Keratinocyte (primary cell): ENCODE measurements around the gene SHROOM1. TPM values are rescaled to one million over a fixed set of nuclear protein-coding genes. Genes with fewer than 3 reads are reported as not detected.

Experiments
- DNase-seq: peaks from one replicate; pipeline ENCODE4 v3.0.0-alpha.2; 2011; ENCODE audit warnings: low read depth, missing footprints, low spot score
- FAIRE-seq: peaks from 2 replicates; lab custom pipeline; 2011; peaks lifted over from hg19 to GRCh38; lab: Jason Lieb, UNC
- H2AFZ ChIP-seq: 2 replicates; pipeline ENCODE4 v1.6.0; 2012; ENCODE audit warnings: low read length, control low read depth, inconsistent platforms; ENCODE audit not compliant: control insufficient read depth
- H3K27ac ChIP-seq: 2 replicates; pipeline ENCODE4 v1.5.1; 2011; ENCODE audit warnings: low read length; ENCODE audit not compliant: control insufficient read depth, insufficient read depth
- H3K27me3 ChIP-seq: 3 replicates; pipeline ENCODE4 v1.6.0; 2011; ENCODE audit warnings: low read length; ENCODE audit not compliant: control insufficient read depth, insufficient read depth; ENCODE audit errors: extremely low read depth
- H3K36me3 ChIP-seq, 2 experiments: 2 replicates in 1 of 2; 3 replicates in 1 of 2; pipeline ENCODE4 v1.5.1; 2011; ENCODE audit warnings: low read length in 2 of 2, mild to moderate bottlenecking in 1 of 2; ENCODE audit not compliant: control insufficient read depth in 2 of 2, insufficient read depth in 2 of 2; ENCODE audit errors: extremely low read depth in 1 of 2
- H3K4me1 ChIP-seq: 3 replicates; pipeline ENCODE4 v1.5.1; 2011; ENCODE audit warnings: low read length; ENCODE audit not compliant: control insufficient read depth, insufficient read depth; ENCODE audit errors: extremely low read depth
- H3K4me2 ChIP-seq: 3 replicates; pipeline ENCODE4 v1.6.0; 2011; ENCODE audit warnings: low read depth, low read length; ENCODE audit not compliant: control insufficient read depth, insufficient read depth; ENCODE audit errors: extremely low read depth
- H3K4me3 ChIP-seq, 3 experiments: fragments of 200-600 bp in 1 of 3; sonication (generic) in 1 of 3; 2 replicates in 2 of 3; 3 replicates in 1 of 3; pipeline ENCODE4 v1.5.1; 2011 to 2016; ENCODE audit warnings: low read length in 3 of 3, mild to moderate bottlenecking in 3 of 3, control low read depth in 2 of 3, inconsistent platforms in 1 of 3, low read depth in 1 of 3, mixed read lengths in 1 of 3, mixed run types in 1 of 3, moderate library complexity in 1 of 3; ENCODE audit not compliant: control insufficient read depth in 2 of 3, insufficient read depth in 2 of 3; ENCODE audit errors: extremely low read depth in 1 of 3
- H3K79me2 ChIP-seq: 2 replicates; pipeline ENCODE4 v1.6.0; 2012; ENCODE audit warnings: low read length; ENCODE audit not compliant: control insufficient read depth, insufficient read depth
- H3K9ac ChIP-seq: 3 replicates; pipeline ENCODE4 v1.6.0; 2011; ENCODE audit warnings: low read length; ENCODE audit not compliant: control insufficient read depth, insufficient read depth; ENCODE audit errors: extremely low read depth
- H3K9me1 ChIP-seq: 3 replicates; pipeline ENCODE4 v1.6.0; 2011; ENCODE audit warnings: low read length; ENCODE audit not compliant: control insufficient read depth, insufficient read depth; ENCODE audit errors: extremely low read depth
- H3K9me3 ChIP-seq: 2 replicates; pipeline ENCODE4 v1.5.1; 2012; ENCODE audit warnings: low read depth, low read length; ENCODE audit not compliant: control insufficient read depth
- H4K20me1 ChIP-seq: 3 replicates; pipeline ENCODE4 v1.6.0; 2011; ENCODE audit warnings: low read length; ENCODE audit not compliant: control insufficient read depth, insufficient read depth; ENCODE audit errors: extremely low read depth
- EZH2 ChIP-seq: IDR thresholded peaks from one replicate; pipeline ENCODE4 v1.6.1; 2012; ENCODE audit warnings: inconsistent platforms, mild to moderate bottlenecking, low read length, moderate library complexity
- dilution Hi-C: fragments of 300-500 bp; cut with MboI; formaldehyde crosslinking; loops from one replicate; pipeline ENCODE4 v1.7.0; 2020; ENCODE audit warnings: low sequenced_read_pairs; ENCODE audit not compliant: extremely low pct_ligation_motif_present
- polyA plus RNA-seq, 5 experiments: library from polyadenylated mRNA; depleted of rRNA in 3 of 5; stranded (reverse) in 3 of 5; stranded (forward) in 1 of 5; unstranded in 1 of 5; fragments of >200 nt; gene quantifications; 1 replicate in 1 of 5; 2 replicates in 3 of 5; 3 replicates in 1 of 5; pipeline versions ENCODE4 v1.2.1 to v1.2.3, GENCODE V29; 2011 to 2012; ENCODE audit warnings: missing spikeins in 2 of 5, low read depth in 1 of 5, low replicate concordance in 1 of 5
- TF ChIP-seq, protein P1 (sequence below), 3 experiments: IDR thresholded peaks in 1 of 3; conservative IDR thresholded peaks in 1 of 3; optimal IDR thresholded peaks in 1 of 3; 2 replicates in 2 of 3; 3 replicates in 1 of 3; pipeline versions ENCODE3 to v1.5.1; 2011; ENCODE audit warnings: low read length in 3 of 3, mild to moderate bottlenecking in 3 of 3, moderate library complexity in 2 of 3, control low read depth in 1 of 3, inconsistent platforms in 1 of 3; ENCODE audit not compliant: insufficient read depth in 2 of 3; ENCODE audit errors: extremely low read depth in 1 of 3

SHROOM1 gene
- polyA plus RNA-seq, 1 donor (not counting 4 experiments of a cell fraction or from before 2014, with no cell fraction given), result 0.25 TPM

DNA sequence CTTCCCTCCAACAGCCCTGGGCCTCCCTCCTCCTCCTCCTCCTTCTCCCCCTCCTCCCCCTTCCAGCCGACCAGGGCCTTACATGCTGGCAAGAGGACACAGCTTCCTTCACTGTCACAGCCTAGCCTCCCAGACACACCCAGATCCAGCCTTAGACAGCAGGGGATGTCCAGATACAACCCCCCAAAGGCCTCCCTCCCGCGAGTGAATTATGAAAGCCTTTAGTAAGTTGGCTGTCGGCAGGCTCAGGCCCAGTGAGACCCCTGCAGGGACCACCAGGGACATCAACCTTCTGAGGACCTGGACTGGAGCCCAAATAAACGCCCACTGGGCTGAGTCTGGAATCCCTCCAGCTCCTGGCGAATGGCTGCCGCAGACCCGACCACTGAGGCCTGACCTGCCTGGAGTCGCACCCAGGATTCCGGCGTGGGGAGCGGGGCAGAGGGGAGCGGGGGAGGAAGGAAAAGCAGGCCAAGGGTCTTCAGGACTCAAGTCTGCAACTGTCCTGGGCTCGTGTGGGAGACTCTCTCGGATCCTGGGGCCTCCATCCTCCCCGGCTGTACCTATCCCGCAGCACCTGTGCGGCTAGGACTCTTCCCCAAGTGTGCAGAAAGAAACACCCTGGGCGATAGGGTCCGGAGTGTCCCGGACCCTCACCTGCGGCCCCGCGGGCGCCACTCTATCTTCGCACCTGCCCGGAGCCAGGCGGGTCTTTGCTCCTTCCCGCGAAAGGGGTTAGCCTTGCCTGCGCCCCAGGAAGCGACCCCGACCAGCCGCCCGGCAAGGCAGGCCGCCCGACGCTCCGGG is 54.1 kb downstream of the SHROOM1 start:
- H3K79me2 ChIP-seq, result peaks cover 42% of the 10 kb centered on the region
- H4K20me1 ChIP-seq, result no peaks in the 10 kb centered on the region
- TF ChIP-seq, protein P1, sequence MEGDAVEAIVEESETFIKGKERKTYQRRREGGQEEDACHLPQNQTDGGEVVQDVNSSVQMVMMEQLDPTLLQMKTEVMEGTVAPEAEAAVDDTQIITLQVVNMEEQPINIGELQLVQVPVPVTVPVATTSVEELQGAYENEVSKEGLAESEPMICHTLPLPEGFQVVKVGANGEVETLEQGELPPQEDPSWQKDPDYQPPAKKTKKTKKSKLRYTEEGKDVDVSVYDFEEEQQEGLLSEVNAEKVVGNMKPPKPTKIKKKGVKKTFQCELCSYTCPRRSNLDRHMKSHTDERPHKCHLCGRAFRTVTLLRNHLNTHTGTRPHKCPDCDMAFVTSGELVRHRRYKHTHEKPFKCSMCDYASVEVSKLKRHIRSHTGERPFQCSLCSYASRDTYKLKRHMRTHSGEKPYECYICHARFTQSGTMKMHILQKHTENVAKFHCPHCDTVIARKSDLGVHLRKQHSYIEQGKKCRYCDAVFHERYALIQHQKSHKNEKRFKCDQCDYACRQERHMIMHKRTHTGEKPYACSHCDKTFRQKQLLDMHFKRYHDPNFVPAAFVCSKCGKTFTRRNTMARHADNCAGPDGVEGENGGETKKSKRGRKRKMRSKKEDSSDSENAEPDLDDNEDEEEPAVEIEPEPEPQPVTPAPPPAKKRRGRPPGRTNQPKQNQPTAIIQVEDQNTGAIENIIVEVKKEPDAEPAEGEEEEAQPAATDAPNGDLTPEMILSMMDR (optimal IDR thresholded peaks at IDR 0.05 in 1 of 3, IDR thresholded peaks at IDR 0.05 in 1 of 3, conservative IDR thresholded peaks at IDR 0.05 in 1 of 3; ENCODE audit: extremely low read depth in 1 of 3, insufficient read depth in 2 of 3, low read length in 3 of 3), result no peak
- TF ChIP-seq EZH2, result no peak
- H3K9me1 ChIP-seq, result peaks cover 2% of the 10 kb centered on the region
- peak overlapping the region; percentile 69 to 80 (median 69) for H3K4me3 ChIP-seq
- peaks cover 23% of the 10 kb centered on the region for H3K4me1 ChIP-seq
- no peak overlapping the region for H3K27ac ChIP-seq
- no peaks in the 10 kb centered on the region for H3K9me3 ChIP-seq
- no peak for DNase-seq
- peak overlapping the region; percentile 43 for H3K9ac ChIP-seq
- H3K27me3 ChIP-seq, result no peaks in the 10 kb centered on the region
- H3K36me3 ChIP-seq, result peaks cover 0 to 7% of the 10 kb centered on the region in 2 experiments
- dilution Hi-C loops, result no loop called here
- H3K4me2 ChIP-seq, result peak overlapping the region; percentile 78
- FAIRE-seq, result no peak
- H2AFZ ChIP-seq, result peak overlapping the region; percentile 27

DNA sequence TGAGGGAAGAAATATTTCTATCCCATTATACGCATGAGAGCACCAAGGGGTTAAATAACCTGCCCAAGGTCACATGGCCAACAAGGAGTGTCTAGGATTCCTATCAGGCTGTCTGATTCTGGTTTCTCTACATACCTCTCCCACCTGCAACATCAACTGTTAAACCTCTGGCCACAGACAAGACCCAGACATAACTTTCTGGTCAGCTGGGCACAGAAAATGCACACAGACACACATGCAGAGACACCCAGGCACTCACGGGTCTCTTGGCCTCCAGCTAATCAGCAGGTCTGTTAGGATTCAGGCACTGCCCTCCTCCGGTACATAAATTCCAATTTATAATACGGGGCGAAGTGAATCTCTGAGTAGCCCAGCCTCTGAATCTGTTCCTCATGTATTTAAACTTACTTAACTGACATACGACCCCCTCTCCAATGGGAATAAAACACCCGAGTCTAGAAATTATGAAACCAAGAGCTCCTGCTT is 54.9 kb downstream of the SHROOM1 start:
- Histone ChIP-seq H3K4me2 (peak overlapping the region; percentile 78), H3K36me3 (peaks cover 0 to 7% of the 10 kb centered on the region in 2 experiments), H3K79me2 (peaks cover 46% of the 10 kb centered on the region), H3K4me1 (peaks cover 23% of the 10 kb centered on the region), H3K4me3 (peak overlapping the region; percentile 69 to 80 (median 69)), H3K9me3 (no peaks in the 10 kb centered on the region), H3K27me3 (no peaks in the 10 kb centered on the region), H4K20me1 (no peaks in the 10 kb centered on the region), H3K9me1 (peaks cover 2% of the 10 kb centered on the region), H3K9ac (no peak overlapping the region), H3K27ac (no peak overlapping the region), H2AFZ (no peak overlapping the region)
- no peak for TF ChIP-seq EZH2
- TF ChIP-seq, protein P1 (optimal IDR thresholded peaks at IDR 0.05 in 1 of 3, IDR thresholded peaks at IDR 0.05 in 1 of 3, conservative IDR thresholded peaks at IDR 0.05 in 1 of 3; ENCODE audit: extremely low read depth in 1 of 3, insufficient read depth in 2 of 3, low read length in 3 of 3), result no peak
- FAIRE-seq (no peak), DNase-seq (no peak)
- dilution Hi-C loops, result no loop called here
